Lower leg skin (tissue), 3 donors: ENCODE measurements around the gene TRAK1.

Experiments
- CTCF ChIP-seq, 3 donors: fragments of 450-650 bp; IDR thresholded peaks; one replicate each; pipeline ENCODE4 v1.5.1; 2016; ENCODE audit warnings: antibody characterized with exemption in 3 of 3, mild to moderate bottlenecking in 3 of 3, moderate library complexity in 2 of 3
- POLR2A ChIP-seq, 2 donors: fragments of 450-650 bp; IDR thresholded peaks; one replicate each; pipeline ENCODE4 v1.6.1; 2016 to 2017; ENCODE audit warnings: antibody characterized with exemption in 2 of 2, mild to moderate bottlenecking in 1 of 2, moderate library complexity in 1 of 2

DNA sequence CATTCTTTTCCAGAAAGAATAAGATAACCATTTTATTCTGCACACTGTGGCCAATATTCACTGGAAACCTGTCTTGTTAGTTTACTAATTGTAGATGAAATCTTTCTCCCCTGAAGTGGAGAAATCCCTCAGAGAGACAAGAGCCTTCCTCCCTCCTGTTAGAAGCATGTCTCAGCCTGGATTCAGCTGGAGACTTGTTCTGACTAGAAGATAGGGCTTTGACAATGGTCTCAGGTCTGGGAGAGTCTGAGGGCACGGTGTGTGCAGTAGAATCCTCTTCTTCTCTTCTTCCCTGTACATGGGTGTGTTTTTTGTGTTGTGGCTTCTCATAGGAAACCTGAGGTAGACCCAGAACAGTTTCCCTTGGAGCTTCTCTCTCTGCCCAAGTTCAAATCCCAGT lies 154.9 kb downstream of the TRAK1 start:
- TF ChIP-seq CTCF (IDR thresholded peaks at IDR 0.05) (no peak), POLR2A (IDR thresholded peaks at IDR 0.05) (no peak)
